Endothelial cell of umbilical vein (primary cell): ENCODE results near the gene COL13A1. TPM values are rescaled to one million over a fixed set of nuclear protein-coding genes. Genes with fewer than 3 reads are reported as not detected.

Source experiments
- BruUV-seq: library from RNA; stranded (reverse); fragments of 400-500 nt; replicated peaks from 2 replicates; lab custom pipeline; 2021; lab: Mats Ljungman, UMichigan
- CTCF ChIA-PET: fragments of 300-600, 350-600 bp; sonication (Branson Sonifier 250); formaldehyde crosslinking; loops from one replicate; lab custom pipeline; 2021; ENCODE audit warnings: antibody characterized with exemption, inconsistent platforms; lab: Charles Lee
- POLR2A ChIA-PET: fragments of 300-600, 350-600 bp; sonication (Branson Sonifier 250); formaldehyde crosslinking; loops from one replicate; lab custom pipeline; 2021; ENCODE audit warnings: antibody characterized with exemption, inconsistent platforms; lab: Charles Lee
- DNase-seq: peaks from one replicate; pipeline ENCODE4 v3.0.0-alpha.2; 2011; ENCODE audit warnings: low read depth, low spot score
- FAIRE-seq: peaks from 2 replicates; lab custom pipeline; 2011; peaks lifted over from hg19 to GRCh38; lab: Jason Lieb, UNC
- H2AFZ ChIP-seq: 2 replicates; pipeline ENCODE4 v1.6.0; 2012; ENCODE audit warnings: low read depth, low read length, control low read depth, inconsistent platforms
- H3K27ac ChIP-seq: 2 replicates; pipeline ENCODE4 v1.5.1; 2011; ENCODE audit warnings: low read depth, mild to moderate bottlenecking, control low read depth, low read length, moderate library complexity; ENCODE audit not compliant: insufficient read depth
- H3K27me3 ChIP-seq, 2 experiments: 2 replicates each; pipeline versions ENCODE4 v1.6.0 to v1.6.1; 2011; ENCODE audit warnings: low read length in 2 of 2, mixed read lengths in 1 of 2; ENCODE audit not compliant: control insufficient read depth in 2 of 2, insufficient read depth in 2 of 2
- H3K36me3 ChIP-seq, 2 experiments: 2 replicates in 1 of 2; 3 replicates in 1 of 2; pipeline ENCODE4 v1.5.1; 2011; ENCODE audit warnings: low read length in 2 of 2, mild to moderate bottlenecking in 1 of 2, moderate library complexity in 1 of 2; ENCODE audit not compliant: control insufficient read depth in 2 of 2, insufficient read depth in 2 of 2; ENCODE audit errors: extremely low read depth in 1 of 2
- H3K4me1 ChIP-seq: 3 replicates; pipeline ENCODE4 v1.5.1; 2011; ENCODE audit warnings: mild to moderate bottlenecking, low read length; ENCODE audit not compliant: control insufficient read depth, insufficient read depth; ENCODE audit errors: extremely low read depth
- H3K4me2 ChIP-seq: 2 replicates; pipeline ENCODE4 v1.6.1; 2011; ENCODE audit warnings: low read length, control low read depth, mixed read lengths; ENCODE audit not compliant: insufficient read depth
- H3K4me3 ChIP-seq, 3 experiments: fragments of 200-600 bp in 1 of 3; sonication (generic), shearing (Covaris generic) in 1 of 3; replicated peaks in 1 of 3; 2 replicates each; pipeline ENCODE4 v1.5.1; 2011 to 2016; ENCODE audit warnings: control low read depth in 3 of 3, low read length in 3 of 3, mild to moderate bottlenecking in 2 of 3, inconsistent platforms in 1 of 3, low read depth in 1 of 3, moderate library complexity in 1 of 3; ENCODE audit not compliant: insufficient read depth in 1 of 3
- H3K79me2 ChIP-seq: 2 replicates; pipeline ENCODE4 v1.6.0; 2012; ENCODE audit warnings: low read length, inconsistent platforms; ENCODE audit not compliant: control insufficient read depth, insufficient read depth
- H3K9ac ChIP-seq: replicated peaks from 2 replicates; pipeline ENCODE3; 2011; ENCODE audit warnings: low read length, control low read depth; ENCODE audit not compliant: insufficient read depth; ENCODE audit errors: extremely low read depth
- H3K9me1 ChIP-seq: replicated peaks from 3 replicates; pipeline ENCODE4 v1.6.0; 2011; ENCODE audit warnings: mild to moderate bottlenecking, low read length; ENCODE audit not compliant: control insufficient read depth, insufficient read depth; ENCODE audit errors: extremely low read depth
- H3K9me3 ChIP-seq: replicated peaks from 2 replicates; pipeline ENCODE4 v1.5.1; 2012; ENCODE audit warnings: low read length, inconsistent platforms; ENCODE audit not compliant: control insufficient read depth, insufficient read depth
- H4K20me1 ChIP-seq: replicated peaks from 2 replicates; pipeline ENCODE3; 2011; ENCODE audit warnings: mild to moderate bottlenecking, low read length; ENCODE audit not compliant: control insufficient read depth, insufficient read depth; ENCODE audit errors: extremely low read depth
- EZH2 ChIP-seq: IDR thresholded peaks from 2 replicates; pipeline ENCODE4 v1.6.1; 2012; ENCODE audit warnings: borderline replicate concordance, low read depth, mild to moderate bottlenecking, moderate library complexity, low read length, inconsistent platforms; ENCODE audit not compliant: severe bottlenecking
- FOS ChIP-seq: IDR thresholded peaks from 2 replicates; pipeline ENCODE4 v1.6.1; 2011; ENCODE audit warnings: mild to moderate bottlenecking, low read length, moderate library complexity, borderline replicate concordance; ENCODE audit not compliant: insufficient read depth
- JUN ChIP-seq: IDR thresholded peaks from 2 replicates; pipeline ENCODE4 v1.6.1; 2011; ENCODE audit warnings: borderline replicate concordance, low read depth; ENCODE audit not compliant: insufficient read length, insufficient read depth
- POLR2A ChIP-seq: IDR thresholded peaks from 2 replicates; pipeline ENCODE4 v1.6.1; 2012; ENCODE audit warnings: low read depth, mild to moderate bottlenecking, control low read depth, low read length
- POLR2AphosphoS5 ChIP-seq: IDR thresholded peaks from 2 replicates; pipeline ENCODE4 v1.6.1; 2012; ENCODE audit warnings: low read depth, mild to moderate bottlenecking, control low read depth, low read length, moderate library complexity; ENCODE audit not compliant: insufficient read depth
- dilution Hi-C: fragments of 300-500 bp; cut with MboI; formaldehyde crosslinking; loops from one replicate; pipeline ENCODE4 v1.15.0; 2019; ENCODE audit warnings: low sequenced_read_pairs; ENCODE audit not compliant: extremely low pct_ligation_motif_present
- intact Hi-C: fragments of 100-400 bp; cut with micrococcal nuclease; formaldehyde crosslinking; loops from one replicate; pipeline ENCODE4 v1.10.0; 2022
- polyA plus RNA-seq, 4 experiments: library from polyadenylated mRNA; depleted of rRNA in 3 of 4; stranded (reverse) in 3 of 4; unstranded in 1 of 4; fragments of >200 nt; gene quantifications; 2 replicates each; pipeline versions ENCODE4 v1.2.1 to v1.2.3, GENCODE V29; 2011 to 2012; ENCODE audit warnings: missing spikeins in 1 of 4
- total RNA-seq: library from RNA; stranded (reverse); gene quantifications from 2 replicates; pipeline ENCODE4 v1.2.3, GENCODE V29; 2021

COL13A1 gene
- total and polyA plus RNA-seq, 2 donors (not counting 3 experiments of a cell fraction or from before 2014, with no cell fraction given) = 21.4 to 47.5 TPM

DNA sequence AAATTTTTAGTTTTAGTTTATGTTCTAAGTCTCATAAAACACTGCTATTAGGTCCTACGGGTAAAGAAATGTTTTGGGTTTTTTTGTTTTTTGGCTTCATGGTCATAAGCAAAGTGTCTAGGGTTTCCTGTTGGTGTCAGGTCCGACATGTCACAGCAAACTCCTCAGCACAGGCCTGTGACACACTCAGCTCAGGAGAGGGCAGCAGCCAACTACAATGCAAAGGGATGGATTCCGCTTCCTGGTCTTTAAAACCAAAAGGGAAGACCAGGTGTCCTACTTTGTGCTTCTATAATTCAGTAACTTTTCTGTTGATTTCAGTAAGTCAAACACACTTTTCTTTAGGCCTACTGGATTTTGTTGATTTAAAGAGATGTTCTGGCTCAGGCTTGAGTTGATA lies 167.1 kb downstream of the COL13A1 start:
- H4K20me1 ChIP-seq = no peaks in the 10 kb centered on the region
- H3K9me3 ChIP-seq = no peaks in the 10 kb centered on the region
- dilution Hi-C loops = no loop called here
- no peak overlapping the region for H3K4me3 ChIP-seq
- H2AFZ ChIP-seq = no peak overlapping the region
- intact Hi-C loops = no loop called here
- POLR2A ChIA-PET = no interaction called here
- H3K27ac ChIP-seq = no peak overlapping the region
- H3K9ac ChIP-seq = no peak overlapping the region
- no peaks in the 10 kb centered on the region for H3K9me1 ChIP-seq
- H3K27me3 ChIP-seq = peaks cover 33 to 52% of the 10 kb centered on the region in 2 experiments
- DNase-seq (no peak), FAIRE-seq (no peak)
- no TSS peak for BruUV-seq
- no peaks in the 10 kb centered on the region for H3K4me1 ChIP-seq
- TF ChIP-seq JUN (no peak), EZH2 (no peak), FOS (no peak), POLR2AphosphoS5 (no peak)
- H3K36me3 ChIP-seq = no peaks in the 10 kb centered on the region
- CTCF ChIA-PET = interaction anchor here (1.6 kb wide), 1 partner anchor 10 kb away, joined by 5 read pairs; no protein-coding TSS in a partner anchor
- no peaks in the 10 kb centered on the region for H3K79me2 ChIP-seq
- H3K4me2 ChIP-seq = no peak overlapping the region

DNA sequence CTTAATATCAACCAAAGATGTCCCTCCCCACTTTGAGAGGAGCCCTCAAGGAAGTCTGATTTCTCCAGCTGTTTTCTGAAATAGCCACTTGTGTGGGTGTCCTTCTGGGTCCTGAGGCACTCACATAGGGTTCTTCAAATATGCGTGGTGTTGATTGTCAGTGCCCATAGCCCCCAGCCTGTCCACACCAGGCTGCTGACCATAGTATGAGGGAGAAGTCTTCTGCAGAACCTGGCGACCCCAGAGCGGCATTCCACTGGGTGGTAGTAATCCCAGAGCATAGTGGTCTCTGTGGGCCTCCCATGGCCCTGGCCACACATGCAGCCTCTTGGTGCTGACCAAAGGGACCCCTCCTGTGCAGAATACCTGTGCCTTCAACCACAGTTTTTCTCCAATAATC lies 168.3 kb downstream of the COL13A1 start:
- intact Hi-C loops = no loop called here
- Histone ChIP-seq H3K4me2 (no peak overlapping the region), H2AFZ (no peak overlapping the region), H4K20me1 (no peaks in the 10 kb centered on the region), H3K9me1 (no peaks in the 10 kb centered on the region), H3K9ac (no peak overlapping the region), H3K9me3 (no peaks in the 10 kb centered on the region), H3K27ac (no peak overlapping the region), H3K36me3 (no peaks in the 10 kb centered on the region), H3K4me3 (no peak overlapping the region), H3K4me1 (no peaks in the 10 kb centered on the region), H3K79me2 (no peaks in the 10 kb centered on the region), H3K27me3 (peaks cover 40 to 62% of the 10 kb centered on the region in 2 experiments)
- no peak for TF ChIP-seq POLR2A
- FAIRE-seq (no peak), DNase-seq (no peak)
- BruUV-seq = no TSS peak
- POLR2A ChIA-PET = no interaction called here
- dilution Hi-C loops = no loop called here
- CTCF ChIA-PET = interaction anchor here (1.0 to 2.3 kb wide), 4 partner anchors 11 to 145 kb away, joined by 4 to 10 read pairs (median 4); no protein-coding TSS in a partner anchor
